Glutamatergic neuron (in vitro differentiated cells): Measurements from ENCODE around the gene ATP2A2. TPM values are rescaled to one million over a fixed set of nuclear protein-coding genes. Genes with fewer than 3 reads are reported as not detected.

ENCODE experiments used
- DNase-seq: peaks from one replicate; pipeline ENCODE4 v3.0.0; 2022
- H3K27ac Mint-ChIP-seq: one replicate; pipeline ENCODE4 v1.8.0; 2020; ENCODE audit warnings: mild to moderate bottlenecking, mixed read lengths, inconsistent platforms; ENCODE audit not compliant: unreplicated experiment
- H3K27me3 Mint-ChIP-seq: one replicate; pipeline ENCODE4 v1.8.0; 2020; ENCODE audit warnings: mild to moderate bottlenecking, moderate library complexity, mixed read lengths, inconsistent platforms; ENCODE audit not compliant: unreplicated experiment
- H3K36me3 Mint-ChIP-seq: one replicate; pipeline ENCODE4 v1.8.0; 2020; ENCODE audit warnings: mild to moderate bottlenecking, mixed read lengths, inconsistent platforms; ENCODE audit not compliant: unreplicated experiment
- H3K4me1 Mint-ChIP-seq: one replicate; pipeline ENCODE4 v1.8.0; 2020; ENCODE audit warnings: mild to moderate bottlenecking, low read depth, mixed read lengths, inconsistent platforms; ENCODE audit not compliant: unreplicated experiment
- H3K4me3 Mint-ChIP-seq: one replicate; pipeline ENCODE4 v1.8.0; 2020; ENCODE audit warnings: mild to moderate bottlenecking, mixed read lengths, inconsistent platforms; ENCODE audit not compliant: unreplicated experiment
- H3K9me3 Mint-ChIP-seq: one replicate; pipeline ENCODE4 v1.8.0; 2020; ENCODE audit warnings: mild to moderate bottlenecking, moderate library complexity, mixed read lengths, inconsistent platforms; ENCODE audit not compliant: unreplicated experiment
- CTCF ChIP-seq: fragments of 200-600 bp; sonication (generic); IDR thresholded peaks from one replicate; pipeline ENCODE4 v1.5.0; 2021; ENCODE audit not compliant: partially characterized antibody, unreplicated experiment
- total RNA-seq: library from RNA; stranded (reverse); fragmentation: NEBNext Ultra II Directional; extraction: Animal tissue kit (Norgen Biotek cat#: 25700); gene quantifications from one replicate; pipeline ENCODE4 v1.2.1, GENCODE V29; 2021; ENCODE audit not compliant: unreplicated experiment

Gene ATP2A2
- total RNA-seq, 1 donor from 2014 or later, result 269 TPM

GRCh38 chr12:110317911-110318310 lies 36.9 kb downstream of the ATP2A2 start:
- DNase-seq, result no peak
- Mint-ChIP-seq H3K9me3 (peaks cover 6% of the 10 kb centered on the region), H3K27ac (peak overlapping the region; percentile 52), H3K27me3 (no peaks in the 10 kb centered on the region), H3K4me3 (no peak overlapping the region), H3K4me1 (peaks cover 3% of the 10 kb centered on the region), H3K36me3 (no peaks in the 10 kb centered on the region)
- no peak for TF ChIP-seq CTCF

- no peaks in the 10 kb centered on the region for H3K36me3 Mint-ChIP-seq
- peaks cover 3% of the 10 kb centered on the region for H3K4me1 Mint-ChIP-seq
- H3K27me3 Mint-ChIP-seq, result no peaks in the 10 kb centered on the region
- DNase-seq, result no peak
- H3K4me3 Mint-ChIP-seq, result no peak overlapping the region
- peaks cover 3% of the 10 kb centered on the region for H3K9me3 Mint-ChIP-seq
- no peak overlapping the region for H3K27ac Mint-ChIP-seq
- TF ChIP-seq CTCF, result no peak
Measured at GRCh38 chr12:110320550-110320949, 39.5 kb downstream of the ATP2A2 start.

DNA sequence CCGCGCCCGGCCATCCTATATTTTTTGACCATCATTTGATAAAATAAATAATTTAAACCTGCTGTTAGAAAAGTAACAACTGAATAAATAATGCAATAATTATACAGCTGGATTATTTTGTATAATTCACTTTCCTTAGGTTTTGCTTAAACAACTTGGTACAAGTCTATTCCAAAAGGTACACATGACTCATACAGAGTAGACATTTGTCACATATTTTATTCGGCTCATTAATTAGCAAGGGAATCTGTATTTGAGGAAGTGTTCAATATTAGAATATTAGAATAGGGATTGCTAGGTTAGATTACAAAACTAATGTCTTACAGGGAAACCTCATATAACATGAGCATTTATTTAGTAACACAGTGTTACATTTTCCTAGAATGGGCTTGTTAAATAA lies 48.7 kb downstream of the ATP2A2 start:
- no peaks in the 10 kb centered on the region for H3K36me3 Mint-ChIP-seq
- H3K4me1 Mint-ChIP-seq, result peaks cover 15% of the 10 kb centered on the region
- H3K4me3 Mint-ChIP-seq, result no peak overlapping the region
- no peak for TF ChIP-seq CTCF
- H3K27me3 Mint-ChIP-seq, result peaks cover 3% of the 10 kb centered on the region
- no peak overlapping the region for H3K27ac Mint-ChIP-seq
- DNase-seq, result no peak
- peaks cover 2% of the 10 kb centered on the region for H3K9me3 Mint-ChIP-seq

- Mint-ChIP-seq H3K27me3 (peaks cover 3% of the 10 kb centered on the region), H3K27ac (no peak overlapping the region), H3K9me3 (peaks cover 2% of the 10 kb centered on the region), H3K4me3 (no peak overlapping the region), H3K36me3 (no peaks in the 10 kb centered on the region), H3K4me1 (peaks cover 15% of the 10 kb centered on the region)
- DNase-seq, result no peak
- no peak for TF ChIP-seq CTCF
Measured at GRCh38 chr12:110330124-110330523, 49.1 kb downstream of the ATP2A2 start.

DNA sequence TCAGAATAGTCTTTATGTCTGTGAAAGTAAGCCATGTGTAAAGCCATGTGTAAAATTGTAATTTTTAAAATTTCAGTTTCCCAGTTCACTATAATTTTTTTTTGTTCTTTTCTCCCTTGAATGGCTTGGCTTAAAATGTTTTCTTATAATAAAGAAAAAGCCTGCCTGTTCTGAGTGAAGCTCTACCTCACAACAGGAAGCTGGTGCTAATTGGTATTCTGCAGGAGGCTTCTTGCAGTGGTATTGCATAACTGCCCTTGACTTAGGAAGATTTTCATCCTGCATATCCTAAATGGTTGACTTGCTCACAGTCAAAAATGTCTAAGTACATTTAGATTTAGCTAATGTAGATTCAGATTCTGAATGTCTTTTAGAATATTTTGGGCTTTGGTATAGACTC lies 49.5 kb downstream of the ATP2A2 start:
- no peak for TF ChIP-seq CTCF
- peaks cover 3% of the 10 kb centered on the region for H3K27me3 Mint-ChIP-seq
- H3K27ac Mint-ChIP-seq, result no peak overlapping the region
- peaks cover 15% of the 10 kb centered on the region for H3K4me1 Mint-ChIP-seq
- H3K36me3 Mint-ChIP-seq, result no peaks in the 10 kb centered on the region
- H3K4me3 Mint-ChIP-seq, result no peak overlapping the region
- DNase-seq, result no peak
- peaks cover 5% of the 10 kb centered on the region for H3K9me3 Mint-ChIP-seq
